Pancreas (tissue), 10 donors: Measurements from ENCODE around the gene TRIM25. TPM values are rescaled to one million over a fixed set of nuclear protein-coding genes. Genes with fewer than 3 reads are reported as not detected.

Experiments used
- ATAC-seq, 4 donors: fragments of 200-7000 bp; cut with Tn5 transposase; one replicate each; pipeline versions ENCODE4 v1.8.0 to v1.9.1; 2020; ENCODE audit warnings: mild to moderate bottlenecking in 4 of 4, moderate library complexity in 4 of 4
- DNase-seq, 6 donors: peaks; one replicate each; pipeline ENCODE4 v3.0.0-alpha.2; 2020
- FAIRE-seq: peaks from 2 replicates; lab custom pipeline; 2012; peaks lifted over from hg19 to GRCh38; lab: Jason Lieb, UNC
- H3K27ac ChIP-seq, 4 donors: fragments of 200-600 bp; sonication (generic); 1 replicate in 3 of 4; 2 replicates in 1 of 4; pipeline versions ENCODE4 v1.5.0 to v1.8.0; 2020
- H3K27me3 ChIP-seq, 4 donors: fragments of 200-600 bp; one replicate each; pipeline ENCODE4 v1.8.0; 2021
- H3K36me3 ChIP-seq, 3 donors: fragments of 200-600 bp; sonication (generic) in 1 of 3; one replicate each; pipeline versions ENCODE4 v1.5.0 to v1.8.0; 2020 to 2021
- H3K4me1 ChIP-seq, 3 donors: fragments of 200-600 bp; one replicate each; pipeline ENCODE4 v1.8.0; 2021
- H3K4me3 ChIP-seq, 4 donors: fragments of 200-600 bp; sonication (generic) in 2 of 4; one replicate each; pipeline versions ENCODE4 v1.5.0 to v1.8.0; 2020 to 2021
- H3K9me3 ChIP-seq, 4 donors: fragments of 200-600 bp; one replicate each; pipeline ENCODE4 v1.8.0; 2021
- WGBS, 2 donors: extraction: QIAGEN DNeasy Blood & Tissue Kit; methylation state at CpG; one replicate each; pipeline ENCODE4 v1.1.7; 2013; 5-methylcytosine and 5-hydroxymethylcytosine counted together
- intact Hi-C, 3 donors: fragments of 100-400 bp; cut with DNase I; formaldehyde crosslinking; loops; one replicate each; pipeline versions ENCODE4 v1.11.1 to v1.14.2; 2022
- polyA plus RNA-seq, 2 donors: library from polyadenylated mRNA; stranded (reverse); fragments of 200-250 nt; gene quantifications; one replicate each; pipeline ENCODE4 v1.2.3, GENCODE V29; 2013
- total RNA-seq, 6 donors: library from RNA; stranded (reverse); fragmentation: NEBNext Ultra II Directional in 4 of 6; extraction: Animal tissue kit (Norgen Biotek cat#: 25700) in 4 of 6; gene quantifications; one replicate each; pipeline versions ENCODE4 v1.2.1 to v1.2.4, GENCODE V29; 2021 to 2023
- TF ChIP-seq, protein P1 (sequence below), 4 donors: fragments of 200-600 bp; sonication (generic) in 3 of 4; IDR thresholded peaks; one replicate each; pipeline versions ENCODE4 v1.5.0 to v1.8.0; 2021; ENCODE audit warnings: antibody characterized with exemption in 4 of 4
- donor health status: healthy with polysubstance abuse.
- donor health status: DM: no; HTN: no; CAD: no; lungs with moderate emphysema.
- donor health status: DM: no; HTN: no; CAD: no.
- donor health status: control.
- donor health status: control.
- donor health status: Bipolar disorder and iron deficiency.
- donor health status: DM: yes; HTN: yes; CAD: no.
- donor health status: DM: no; HTN: no; CAD: no.
- donor health status: DM: no; HTN: no; CAD: no.
- donor health status: DM: yes; HTN: yes; CAD: no.

Gene TRIM25
- total and polyA plus RNA-seq, 8 donors: 12.2 to 39.4 (median 20.1) TPM

DNA sequence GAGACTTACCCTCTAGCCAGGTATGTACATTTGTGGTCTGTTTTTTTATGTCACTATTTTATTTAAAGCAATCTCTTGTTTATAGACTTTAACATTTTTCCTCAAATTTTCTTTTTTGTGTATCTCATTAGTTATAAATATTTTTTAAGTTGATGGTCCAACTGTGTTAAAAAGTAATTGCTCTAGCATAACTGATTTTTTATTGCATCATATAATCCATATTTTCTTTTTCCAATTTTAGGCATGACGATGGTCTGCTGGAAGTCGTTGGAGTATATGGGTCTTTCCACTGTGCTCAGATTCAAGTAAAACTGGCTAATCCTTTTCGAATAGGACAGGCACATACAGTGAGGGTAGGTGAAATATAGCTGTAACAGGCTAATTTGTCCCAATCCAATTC lies 52.0 kb downstream of the TRIM25 start:
- FAIRE-seq (no peak), ATAC-seq (no peak), DNase-seq (no peak)
- Histone ChIP-seq H3K4me3 (no peak overlapping the region), H3K27me3 (no peaks in the 10 kb centered on the region), H3K36me3 (peaks cover 0 to 17% (median 13%) of the 10 kb centered on the region in 3 donors), H3K27ac (no peak overlapping the region), H3K9me3 (no peaks in the 10 kb centered on the region), H3K4me1 (no peaks in the 10 kb centered on the region)
- intact Hi-C loops: no loop called here
- 91 to 93% methylated on average over 3 of the region's 3 CpGs for WGBS, 2 donors
- TF ChIP-seq, protein P1, sequence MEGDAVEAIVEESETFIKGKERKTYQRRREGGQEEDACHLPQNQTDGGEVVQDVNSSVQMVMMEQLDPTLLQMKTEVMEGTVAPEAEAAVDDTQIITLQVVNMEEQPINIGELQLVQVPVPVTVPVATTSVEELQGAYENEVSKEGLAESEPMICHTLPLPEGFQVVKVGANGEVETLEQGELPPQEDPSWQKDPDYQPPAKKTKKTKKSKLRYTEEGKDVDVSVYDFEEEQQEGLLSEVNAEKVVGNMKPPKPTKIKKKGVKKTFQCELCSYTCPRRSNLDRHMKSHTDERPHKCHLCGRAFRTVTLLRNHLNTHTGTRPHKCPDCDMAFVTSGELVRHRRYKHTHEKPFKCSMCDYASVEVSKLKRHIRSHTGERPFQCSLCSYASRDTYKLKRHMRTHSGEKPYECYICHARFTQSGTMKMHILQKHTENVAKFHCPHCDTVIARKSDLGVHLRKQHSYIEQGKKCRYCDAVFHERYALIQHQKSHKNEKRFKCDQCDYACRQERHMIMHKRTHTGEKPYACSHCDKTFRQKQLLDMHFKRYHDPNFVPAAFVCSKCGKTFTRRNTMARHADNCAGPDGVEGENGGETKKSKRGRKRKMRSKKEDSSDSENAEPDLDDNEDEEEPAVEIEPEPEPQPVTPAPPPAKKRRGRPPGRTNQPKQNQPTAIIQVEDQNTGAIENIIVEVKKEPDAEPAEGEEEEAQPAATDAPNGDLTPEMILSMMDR (IDR thresholded peaks at IDR 0.05): no peak

DNA sequence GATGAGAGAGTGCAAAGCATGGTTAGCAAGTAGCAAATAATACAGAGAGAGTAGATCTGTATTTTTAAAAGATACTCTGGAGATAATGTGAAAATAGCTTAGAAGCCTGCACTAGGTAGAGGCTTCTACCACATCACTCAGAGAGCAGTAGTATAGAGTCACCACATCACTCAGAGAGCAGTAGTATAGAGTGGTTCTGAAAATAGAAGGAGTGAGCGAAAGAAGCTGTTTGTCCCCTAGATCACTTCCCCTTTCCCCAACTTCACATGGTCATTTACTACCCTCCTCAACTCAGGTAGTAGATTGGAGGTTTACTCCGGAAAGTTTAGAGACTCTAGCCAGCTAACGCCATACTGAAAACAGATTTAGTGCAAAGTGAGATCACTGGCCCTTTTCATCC lies 62.8 kb downstream of the TRIM25 start:
- 71 to 81% methylated on average over 3 of the region's 3 CpGs for WGBS, 2 donors
- no peaks in the 10 kb centered on the region for H3K27me3 ChIP-seq

DNA sequence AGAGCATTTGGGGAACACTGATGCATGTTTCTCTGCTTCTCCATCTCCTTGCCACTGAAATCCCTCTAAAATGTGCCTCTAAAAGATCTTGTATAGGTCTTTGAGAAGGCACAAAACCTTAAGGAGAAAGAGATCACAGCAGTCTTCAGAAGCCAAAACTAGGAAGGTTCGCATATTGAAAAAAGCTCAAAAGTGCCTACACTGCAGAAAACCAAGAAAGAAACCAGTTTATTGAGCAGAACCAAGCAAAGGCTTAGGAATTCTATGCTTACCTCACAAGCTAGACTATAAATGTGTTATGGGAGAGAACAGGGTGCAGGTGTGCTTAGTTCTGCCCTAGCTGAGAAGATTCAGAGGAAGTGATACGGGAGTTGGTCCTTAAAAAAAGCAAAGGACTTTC lies 63.3 kb downstream of the TRIM25 start:
- no peak for ATAC-seq
- no peaks in the 10 kb centered on the region for H3K9me3 ChIP-seq
- DNase-seq: no peak
- H3K4me1 ChIP-seq: no peaks in the 10 kb centered on the region
- H3K4me3 ChIP-seq: no peak overlapping the region
- H3K27ac ChIP-seq: no peak overlapping the region
- no peak for FAIRE-seq
- intact Hi-C loops: no loop called here
- 92 to 93% methylated on average over 2 of the region's 2 CpGs for WGBS, 2 donors
- TF ChIP-seq, protein P1 (IDR thresholded peaks at IDR 0.05): no peak
- H3K27me3 ChIP-seq: no peaks in the 10 kb centered on the region
- H3K36me3 ChIP-seq: peaks cover 0 to 20% (median 0%) of the 10 kb centered on the region in 3 donors

More for the DNA sequence above, 62.8 kb downstream of the TRIM25 start:
- Histone ChIP-seq H3K36me3 (peaks cover 0 to 20% (median 0%) of the 10 kb centered on the region in 3 donors), H3K9me3 (no peaks in the 10 kb centered on the region), H3K4me3 (no peak overlapping the region), H3K27ac (no peak overlapping the region), H3K4me1 (no peaks in the 10 kb centered on the region)
- DNase-seq (no peak), FAIRE-seq (no peak), ATAC-seq (no peak)
- intact Hi-C loops: no loop called here
- TF ChIP-seq, protein P1 (IDR thresholded peaks at IDR 0.05): no peak

DNA sequence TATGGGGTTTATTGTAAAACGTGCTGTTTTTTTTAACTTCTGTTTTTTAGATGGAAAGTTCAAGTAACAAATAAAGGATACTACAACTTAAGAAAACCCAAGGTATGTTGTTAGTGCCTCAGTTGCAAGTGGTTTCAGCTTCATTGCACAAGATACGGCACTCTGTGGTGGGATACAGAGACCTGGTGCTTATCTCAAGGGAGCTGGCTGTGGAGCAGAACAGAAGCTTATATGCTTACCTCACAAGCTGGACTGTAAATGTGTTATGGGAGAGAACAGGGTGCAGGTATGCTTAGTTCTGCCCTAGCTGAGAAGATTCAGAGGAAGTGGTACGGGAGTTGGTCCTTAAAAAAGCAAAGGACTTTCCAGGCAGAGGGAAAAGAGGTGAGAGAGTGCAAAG lies 64.7 kb downstream of the TRIM25 start:
- TF ChIP-seq, protein P1 (IDR thresholded peaks at IDR 0.05): no peak
- Histone ChIP-seq H3K4me3 (no peak overlapping the region), H3K27ac (no peak overlapping the region), H3K4me1 (no peaks in the 10 kb centered on the region), H3K36me3 (peaks cover 0 to 20% (median 0%) of the 10 kb centered on the region in 3 donors), H3K27me3 (no peaks in the 10 kb centered on the region), H3K9me3 (no peaks in the 10 kb centered on the region)
- 64 to 69% methylated on average over 3 of the region's 3 CpGs for WGBS, 2 donors
- no peak for DNase-seq
- FAIRE-seq: no peak
- intact Hi-C loops: no loop called here
- no peak for ATAC-seq

DNA sequence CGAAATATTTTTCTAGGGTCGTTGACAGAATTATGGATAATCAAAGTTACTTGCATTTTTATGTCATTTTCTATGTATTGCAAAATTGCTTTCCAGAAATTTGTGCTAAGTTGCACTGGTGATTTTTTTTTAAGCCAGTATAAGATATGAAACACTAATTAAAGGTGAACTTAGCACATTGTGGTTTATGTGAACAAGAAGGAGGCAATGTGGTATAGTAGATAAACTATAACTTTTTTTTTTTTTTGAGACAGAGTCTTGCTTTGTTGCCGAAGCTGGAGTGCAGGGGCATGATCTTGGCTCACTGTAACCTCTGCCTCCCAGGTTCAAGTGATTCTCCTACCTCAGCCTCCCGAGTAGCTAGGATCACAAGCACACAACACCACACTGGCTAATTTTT lies 66.7 kb downstream of the TRIM25 start:
- Histone ChIP-seq H3K27ac (no peak overlapping the region), H3K4me3 (no peak overlapping the region), H3K27me3 (no peaks in the 10 kb centered on the region), H3K9me3 (no peaks in the 10 kb centered on the region), H3K4me1 (no peaks in the 10 kb centered on the region), H3K36me3 (peaks cover 0 to 20% (median 0%) of the 10 kb centered on the region in 3 donors)
- ATAC-seq: no peak
- DNase-seq: no peak
- intact Hi-C loops: no loop called here
- FAIRE-seq: no peak
- WGBS, 2 donors: 92 to 97% methylated on average over 4 of the region's 4 CpGs
- TF ChIP-seq, protein P1 (IDR thresholded peaks at IDR 0.05): no peak
